ENCODE measurements around the gene TMPRSS7.

The TMPRSS7 gene

GRCh38 chr3:112056451-112056929, 22.0 kb downstream of the TMPRSS7 start:
- Mint-ChIP-seq H3K36me3 (ENCODE audit: low read depth) (no peaks in the 10 kb centered on the region), H3K27ac (no peak overlapping the region), H3K4me1 (ENCODE audit: low read depth) (peaks cover 21% of the 10 kb centered on the region), H3K27me3 (ENCODE audit: low read depth) (peaks cover 2% of the 10 kb centered on the region), H3K9me3 (peaks cover 4% of the 10 kb centered on the region), H3K4me3 (peak overlapping the region; percentile 25)
- DNase-seq (ENCODE audit: low spot score): peak; percentile 51

GRCh38 chr3:112059497-112059896, 25.0 kb downstream of the TMPRSS7 start:
- H3K4me1 Mint-ChIP-seq (ENCODE audit: low read depth): peaks cover 21% of the 10 kb centered on the region

GRCh38 chr3:112061152-112061551, 26.6 kb downstream of the TMPRSS7 start:
- Mint-ChIP-seq H3K27me3 (ENCODE audit: low read depth) (no peaks in the 10 kb centered on the region), H3K36me3 (ENCODE audit: low read depth) (no peaks in the 10 kb centered on the region), H3K4me3 (no peak overlapping the region), H3K9me3 (peaks cover 4% of the 10 kb centered on the region), H3K27ac (no peak overlapping the region), H3K4me1 (ENCODE audit: low read depth) (peaks cover 21% of the 10 kb centered on the region)
- DNase-seq (ENCODE audit: low spot score): no peak

More at GRCh38 chr3:112059497-112059896, 25.0 kb downstream of the TMPRSS7 start:
- H3K36me3 Mint-ChIP-seq (ENCODE audit: low read depth): no peaks in the 10 kb centered on the region
- H3K9me3 Mint-ChIP-seq: peaks cover 4% of the 10 kb centered on the region
- H3K27ac Mint-ChIP-seq: no peak overlapping the region
- no peak overlapping the region for H3K4me3 Mint-ChIP-seq
- DNase-seq (ENCODE audit: low spot score): no peak
- no peaks in the 10 kb centered on the region for H3K27me3 Mint-ChIP-seq (ENCODE audit: low read depth)

- Mint-ChIP-seq H3K27me3 (ENCODE audit: low read depth) (peaks cover 13% of the 10 kb centered on the region), H3K4me1 (ENCODE audit: low read depth) (peaks cover 36% of the 10 kb centered on the region), H3K27ac (peak overlapping the region; percentile 82), H3K4me3 (peak overlapping the region; percentile 78), H3K9me3 (peaks cover 22% of the 10 kb centered on the region), H3K36me3 (ENCODE audit: low read depth) (peaks cover 10% of the 10 kb centered on the region)
- DNase-seq (ENCODE audit: low spot score): peak; percentile 66
Observed at GRCh38 chr3:112072387-112073060, 38.0 kb downstream of the TMPRSS7 start.

GRCh38 chr3:112074006-112074405, 39.5 kb downstream of the TMPRSS7 start:
- Mint-ChIP-seq H3K4me3 (no peak overlapping the region), H3K27ac (no peak overlapping the region), H3K9me3 (peaks cover 16% of the 10 kb centered on the region), H3K27me3 (ENCODE audit: low read depth) (peaks cover 8% of the 10 kb centered on the region), H3K36me3 (ENCODE audit: low read depth) (peaks cover 10% of the 10 kb centered on the region), H3K4me1 (ENCODE audit: low read depth) (peaks cover 42% of the 10 kb centered on the region)
- no peak for DNase-seq (ENCODE audit: low spot score)

GRCh38 chr3:112074616-112075497, 40.3 kb downstream of the TMPRSS7 start:
- peaks cover 12% of the 10 kb centered on the region for H3K9me3 Mint-ChIP-seq
- H3K27ac Mint-ChIP-seq: peak overlapping the region; percentile 84
- peaks cover 42% of the 10 kb centered on the region for H3K4me1 Mint-ChIP-seq (ENCODE audit: low read depth)
- H3K4me3 Mint-ChIP-seq: peak overlapping the region; percentile 78
- peaks cover 6% of the 10 kb centered on the region for H3K27me3 Mint-ChIP-seq (ENCODE audit: low read depth)
- peak; percentile 58 for DNase-seq (ENCODE audit: low spot score)
- peaks cover 8% of the 10 kb centered on the region for H3K36me3 Mint-ChIP-seq (ENCODE audit: low read depth)

- Mint-ChIP-seq H3K36me3 (ENCODE audit: low read depth) (peaks cover 2% of the 10 kb centered on the region), H3K27me3 (ENCODE audit: low read depth) (no peaks in the 10 kb centered on the region), H3K9me3 (no peaks in the 10 kb centered on the region), H3K4me3 (no peak overlapping the region), H3K4me1 (ENCODE audit: low read depth) (peaks cover 24% of the 10 kb centered on the region), H3K27ac (no peak overlapping the region)
- DNase-seq (ENCODE audit: low spot score): no peak
Observed at GRCh38 chr3:112078125-112079083, 43.9 kb downstream of the TMPRSS7 start.

GRCh38 chr3:112083239-112083638, 48.7 kb downstream of the TMPRSS7 start:
- H3K9me3 Mint-ChIP-seq: no peaks in the 10 kb centered on the region

GRCh38 chr3:112084980-112085705, 50.6 kb downstream of the TMPRSS7 start:
- H3K4me3 Mint-ChIP-seq: peak overlapping the region; percentile 91
- DNase-seq (ENCODE audit: low spot score): no peak
- no peaks in the 10 kb centered on the region for H3K36me3 Mint-ChIP-seq (ENCODE audit: low read depth)
- H3K27ac Mint-ChIP-seq: peak overlapping the region; percentile 32
- H3K4me1 Mint-ChIP-seq (ENCODE audit: low read depth): peaks cover 35% of the 10 kb centered on the region
- H3K9me3 Mint-ChIP-seq: no peaks in the 10 kb centered on the region
- H3K27me3 Mint-ChIP-seq (ENCODE audit: low read depth): no peaks in the 10 kb centered on the region

More at GRCh38 chr3:112083239-112083638, 48.7 kb downstream of the TMPRSS7 start:
- H3K36me3 Mint-ChIP-seq (ENCODE audit: low read depth): no peaks in the 10 kb centered on the region
- no peak overlapping the region for H3K4me3 Mint-ChIP-seq
- no peak overlapping the region for H3K27ac Mint-ChIP-seq
- no peaks in the 10 kb centered on the region for H3K27me3 Mint-ChIP-seq (ENCODE audit: low read depth)
- peaks cover 30% of the 10 kb centered on the region for H3K4me1 Mint-ChIP-seq (ENCODE audit: low read depth)
- DNase-seq (ENCODE audit: low spot score): no peak

- Mint-ChIP-seq H3K4me1 (ENCODE audit: low read depth) (peaks cover 40% of the 10 kb centered on the region), H3K27ac (peak overlapping the region; percentile 78), H3K9me3 (no peaks in the 10 kb centered on the region), H3K36me3 (ENCODE audit: low read depth) (no peaks in the 10 kb centered on the region), H3K27me3 (ENCODE audit: low read depth) (no peaks in the 10 kb centered on the region), H3K4me3 (peak overlapping the region; percentile 91)
- DNase-seq (ENCODE audit: low spot score): no peak
Observed at GRCh38 chr3:112085735-112086075, 51.2 kb downstream of the TMPRSS7 start.

GRCh38 chr3:112086076-112086854, 51.7 kb downstream of the TMPRSS7 start, which contains the start of gene C3orf52:
C3orf52 (plus strand) TSS chr3:112086389; CDS start chr3:112086408, 19 bp downstream.
- H3K4me1 Mint-ChIP-seq (ENCODE audit: low read depth): peaks cover 45% of the 10 kb centered on the region
- H3K27me3 Mint-ChIP-seq (ENCODE audit: low read depth): no peaks in the 10 kb centered on the region
- no peaks in the 10 kb centered on the region for H3K9me3 Mint-ChIP-seq
- peak; percentile 81 for DNase-seq (ENCODE audit: low spot score)
- H3K36me3 Mint-ChIP-seq (ENCODE audit: low read depth): no peaks in the 10 kb centered on the region
- H3K27ac Mint-ChIP-seq: peak within 1 kb of the TSS; percentile 78
- peak within 1 kb of the TSS; percentile 91 for H3K4me3 Mint-ChIP-seq

- Mint-ChIP-seq H3K9me3 (no peaks in the 10 kb centered on the region), H3K27ac (peak overlapping the region; percentile 78), H3K4me3 (peak overlapping the region; percentile 91), H3K27me3 (ENCODE audit: low read depth) (no peaks in the 10 kb centered on the region), H3K4me1 (ENCODE audit: low read depth) (peaks cover 45% of the 10 kb centered on the region), H3K36me3 (ENCODE audit: low read depth) (no peaks in the 10 kb centered on the region)
- no peak for DNase-seq (ENCODE audit: low spot score)
Observed at GRCh38 chr3:112086875-112087524, 52.5 kb downstream of the TMPRSS7 start.

Measured in T-helper 2 cell treated with Interferon-gamma antibody and Interleukin-4, amounts not matched to agents 5 μg/mL and 100 μg/mL, for 36 hours (primary cell).